Measurements from ENCODE around the gene PRKG1. TPM values are rescaled to one million over a fixed set of nuclear protein-coding genes. Genes with fewer than 3 reads are reported as not detected.

Gene PRKG1
- polyA plus RNA-seq, 4 donors = 0.45 to 7.4 (median 1.3) TPM

- no peaks in the 10 kb centered on the region for H3K4me1 ChIP-seq (ENCODE audit: control insufficient read depth in 3 of 3, insufficient read depth in 2 of 3, low read depth in 1 of 3, low read length in 2 of 3)
- H3K27me3 ChIP-seq (ENCODE audit: control insufficient read depth in 3 of 3, insufficient read depth in 3 of 3, low read length in 3 of 3) = no peaks in the 10 kb centered on the region
- no peak overlapping the region for H3K4me3 ChIP-seq (ENCODE audit: low read depth in 1 of 3, low read length in 3 of 3)
- H3K9me3 ChIP-seq (ENCODE audit: control insufficient read depth in 2 of 2, insufficient read depth in 1 of 2, low read depth in 1 of 2, low read length in 1 of 2) = no peaks in the 10 kb centered on the region
- 93 to 96% (median 94%) methylated on average over 3 of the region's 3 CpGs for WGBS, 3 donors
- H3K27ac ChIP-seq (ENCODE audit: low read depth in 1 of 3, low read length in 2 of 3) = no peak overlapping the region
- FAIRE-seq (no peak), DNase-seq (no peak)
- no peaks in the 10 kb centered on the region for H3K36me3 ChIP-seq (ENCODE audit: control insufficient read depth in 3 of 3, insufficient read depth in 2 of 3, low read depth in 1 of 3, low read length in 3 of 3)
These were observed 799.8 kb downstream of the PRKG1 start for GRCh38 chr10:51874131-51874530.

- Histone ChIP-seq H3K9me3 (ENCODE audit: control insufficient read depth in 2 of 2, insufficient read depth in 1 of 2, low read depth in 1 of 2, low read length in 1 of 2) (no peaks in the 10 kb centered on the region), H3K4me1 (ENCODE audit: control insufficient read depth in 3 of 3, insufficient read depth in 2 of 3, low read depth in 1 of 3, low read length in 2 of 3) (no peaks in the 10 kb centered on the region), H3K27me3 (ENCODE audit: control insufficient read depth in 3 of 3, insufficient read depth in 3 of 3, low read length in 3 of 3) (no peaks in the 10 kb centered on the region), H3K27ac (ENCODE audit: low read depth in 1 of 3, low read length in 2 of 3) (no peak overlapping the region), H3K4me3 (ENCODE audit: low read depth in 1 of 3, low read length in 3 of 3) (no peak overlapping the region), H3K36me3 (ENCODE audit: control insufficient read depth in 3 of 3, insufficient read depth in 2 of 3, low read depth in 1 of 3, low read length in 3 of 3) (no peaks in the 10 kb centered on the region)
- no peak for FAIRE-seq
- WGBS, 3 donors = 78 to 93% (median 86%) methylated on average over 5 of the region's 5 CpGs
- DNase-seq = no peak
These were observed 801.3 kb downstream of the PRKG1 start for GRCh38 chr10:51875610-51876009.

GRCh38 chr10:51876503-51876902 is 802.2 kb downstream of the PRKG1 start:
- FAIRE-seq (no peak), DNase-seq (no peak)
- no peaks in the 10 kb centered on the region for H3K4me1 ChIP-seq (ENCODE audit: control insufficient read depth in 3 of 3, insufficient read depth in 2 of 3, low read depth in 1 of 3, low read length in 2 of 3)
- H3K36me3 ChIP-seq (ENCODE audit: control insufficient read depth in 3 of 3, insufficient read depth in 2 of 3, low read depth in 1 of 3, low read length in 3 of 3) = no peaks in the 10 kb centered on the region
- H3K27me3 ChIP-seq (ENCODE audit: control insufficient read depth in 3 of 3, insufficient read depth in 3 of 3, low read length in 3 of 3) = no peaks in the 10 kb centered on the region
- no peak overlapping the region for H3K27ac ChIP-seq (ENCODE audit: low read depth in 1 of 3, low read length in 2 of 3)
- no peak overlapping the region for H3K4me3 ChIP-seq (ENCODE audit: low read depth in 1 of 3, low read length in 3 of 3)
- WGBS, 3 donors = 72 to 76% (median 75%) methylated on average over 4 of the region's 4 CpGs
- no peaks in the 10 kb centered on the region for H3K9me3 ChIP-seq (ENCODE audit: control insufficient read depth in 2 of 2, insufficient read depth in 1 of 2, low read depth in 1 of 2, low read length in 1 of 2)

- WGBS, 3 donors = 87 to 92% (median 90%) methylated on average over 2 of the region's 2 CpGs
- H3K4me1 ChIP-seq (ENCODE audit: control insufficient read depth in 3 of 3, insufficient read depth in 2 of 3, low read depth in 1 of 3, low read length in 2 of 3) = no peaks in the 10 kb centered on the region
- FAIRE-seq (no peak), DNase-seq (no peak)
- no peak overlapping the region for H3K27ac ChIP-seq (ENCODE audit: low read depth in 1 of 3, low read length in 2 of 3)
- no peaks in the 10 kb centered on the region for H3K27me3 ChIP-seq (ENCODE audit: control insufficient read depth in 3 of 3, insufficient read depth in 3 of 3, low read length in 3 of 3)
- no peaks in the 10 kb centered on the region for H3K9me3 ChIP-seq (ENCODE audit: control insufficient read depth in 2 of 2, insufficient read depth in 1 of 2, low read depth in 1 of 2, low read length in 1 of 2)
- no peak overlapping the region for H3K4me3 ChIP-seq (ENCODE audit: low read depth in 1 of 3, low read length in 3 of 3)
- H3K36me3 ChIP-seq (ENCODE audit: control insufficient read depth in 3 of 3, insufficient read depth in 2 of 3, low read depth in 1 of 3, low read length in 3 of 3) = no peaks in the 10 kb centered on the region
These were observed 802.7 kb downstream of the PRKG1 start for GRCh38 chr10:51876979-51877378.

- Histone ChIP-seq H3K36me3 (ENCODE audit: control insufficient read depth in 3 of 3, insufficient read depth in 2 of 3, low read depth in 1 of 3, low read length in 3 of 3) (no peaks in the 10 kb centered on the region), H3K27ac (ENCODE audit: low read depth in 1 of 3, low read length in 2 of 3) (no peak overlapping the region), H3K9me3 (ENCODE audit: control insufficient read depth in 2 of 2, insufficient read depth in 1 of 2, low read depth in 1 of 2, low read length in 1 of 2) (no peaks in the 10 kb centered on the region), H3K4me1 (ENCODE audit: control insufficient read depth in 3 of 3, insufficient read depth in 2 of 3, low read depth in 1 of 3, low read length in 2 of 3) (no peaks in the 10 kb centered on the region), H3K27me3 (ENCODE audit: control insufficient read depth in 3 of 3, insufficient read depth in 3 of 3, low read length in 3 of 3) (no peaks in the 10 kb centered on the region), H3K4me3 (ENCODE audit: low read depth in 1 of 3, low read length in 3 of 3) (no peak overlapping the region)
- no peak for DNase-seq
- 85 to 89% (median 87%) methylated on average over 1 of the region's 1 CpG for WGBS, 3 donors
- FAIRE-seq = no peak
These were observed 803.3 kb downstream of the PRKG1 start for GRCh38 chr10:51877636-51878035.

- no peaks in the 10 kb centered on the region for H3K9me3 ChIP-seq (ENCODE audit: control insufficient read depth in 2 of 2, insufficient read depth in 1 of 2, low read depth in 1 of 2, low read length in 1 of 2)
- no peak overlapping the region for H3K4me3 ChIP-seq (ENCODE audit: low read depth in 1 of 3, low read length in 3 of 3)
- no peak for FAIRE-seq
- no peak for DNase-seq
- H3K36me3 ChIP-seq (ENCODE audit: control insufficient read depth in 3 of 3, insufficient read depth in 2 of 3, low read depth in 1 of 3, low read length in 3 of 3) = no peaks in the 10 kb centered on the region
- peak overlapping the region in 1 of 3 donors; percentile 73 for H3K27ac ChIP-seq (ENCODE audit: low read depth in 1 of 3, low read length in 2 of 3)
- no peaks in the 10 kb centered on the region for H3K27me3 ChIP-seq (ENCODE audit: control insufficient read depth in 3 of 3, insufficient read depth in 3 of 3, low read length in 3 of 3)
- H3K4me1 ChIP-seq (ENCODE audit: control insufficient read depth in 3 of 3, insufficient read depth in 2 of 3, low read depth in 1 of 3, low read length in 2 of 3) = no peaks in the 10 kb centered on the region
These were observed 804.4 kb downstream of the PRKG1 start for GRCh38 chr10:51878695-51879094.

- Histone ChIP-seq H3K4me1 (ENCODE audit: control insufficient read depth in 3 of 3, insufficient read depth in 2 of 3, low read depth in 1 of 3, low read length in 2 of 3) (no peaks in the 10 kb centered on the region), H3K27me3 (ENCODE audit: control insufficient read depth in 3 of 3, insufficient read depth in 3 of 3, low read length in 3 of 3) (no peaks in the 10 kb centered on the region), H3K27ac (ENCODE audit: low read depth in 1 of 3, low read length in 2 of 3) (peak overlapping the region in 1 of 3 donors; percentile 21), H3K9me3 (ENCODE audit: control insufficient read depth in 2 of 2, insufficient read depth in 1 of 2, low read depth in 1 of 2, low read length in 1 of 2) (no peaks in the 10 kb centered on the region), H3K4me3 (ENCODE audit: low read depth in 1 of 3, low read length in 3 of 3) (no peak overlapping the region), H3K36me3 (ENCODE audit: control insufficient read depth in 3 of 3, insufficient read depth in 2 of 3, low read depth in 1 of 3, low read length in 3 of 3) (no peaks in the 10 kb centered on the region)
- 14 to 23% (median 16%) methylated on average over 1 of the region's 1 CpG for WGBS, 3 donors
- DNase-seq = peak; percentile 2 to 5
- no peak for FAIRE-seq
These were observed 805.0 kb downstream of the PRKG1 start for GRCh38 chr10:51879238-51879637.

GRCh38 chr10:51881213-51881612 is 806.9 kb downstream of the PRKG1 start:
- Histone ChIP-seq H3K27me3 (ENCODE audit: control insufficient read depth in 3 of 3, insufficient read depth in 3 of 3, low read length in 3 of 3) (no peaks in the 10 kb centered on the region), H3K9me3 (ENCODE audit: control insufficient read depth in 2 of 2, insufficient read depth in 1 of 2, low read depth in 1 of 2, low read length in 1 of 2) (no peaks in the 10 kb centered on the region), H3K4me1 (ENCODE audit: control insufficient read depth in 3 of 3, insufficient read depth in 2 of 3, low read depth in 1 of 3, low read length in 2 of 3) (no peaks in the 10 kb centered on the region), H3K4me3 (ENCODE audit: low read depth in 1 of 3, low read length in 3 of 3) (no peak overlapping the region), H3K27ac (ENCODE audit: low read depth in 1 of 3, low read length in 2 of 3) (no peak overlapping the region), H3K36me3 (ENCODE audit: control insufficient read depth in 3 of 3, insufficient read depth in 2 of 3, low read depth in 1 of 3, low read length in 3 of 3) (no peaks in the 10 kb centered on the region)
- no peak for FAIRE-seq
- no peak for DNase-seq

GRCh38 chr10:51886438-51887068 is 812.3 kb downstream of the PRKG1 start:
- FAIRE-seq (no peak), DNase-seq (no peak)
- Histone ChIP-seq H3K4me3 (ENCODE audit: low read depth in 1 of 3, low read length in 3 of 3) (no peak overlapping the region), H3K27ac (ENCODE audit: low read depth in 1 of 3, low read length in 2 of 3) (no peak overlapping the region), H3K27me3 (ENCODE audit: control insufficient read depth in 3 of 3, insufficient read depth in 3 of 3, low read length in 3 of 3) (no peaks in the 10 kb centered on the region), H3K9me3 (ENCODE audit: control insufficient read depth in 2 of 2, insufficient read depth in 1 of 2, low read depth in 1 of 2, low read length in 1 of 2) (no peaks in the 10 kb centered on the region), H3K36me3 (ENCODE audit: control insufficient read depth in 3 of 3, insufficient read depth in 2 of 3, low read depth in 1 of 3, low read length in 3 of 3) (no peaks in the 10 kb centered on the region), H3K4me1 (ENCODE audit: control insufficient read depth in 3 of 3, insufficient read depth in 2 of 3, low read depth in 1 of 3, low read length in 2 of 3) (no peaks in the 10 kb centered on the region)
- 62 to 71% (median 66%) methylated on average over 4 of the region's 4 CpGs for WGBS, 3 donors
